ENCODE results near the gene ADAM23.

Gene ADAM23

DNA sequence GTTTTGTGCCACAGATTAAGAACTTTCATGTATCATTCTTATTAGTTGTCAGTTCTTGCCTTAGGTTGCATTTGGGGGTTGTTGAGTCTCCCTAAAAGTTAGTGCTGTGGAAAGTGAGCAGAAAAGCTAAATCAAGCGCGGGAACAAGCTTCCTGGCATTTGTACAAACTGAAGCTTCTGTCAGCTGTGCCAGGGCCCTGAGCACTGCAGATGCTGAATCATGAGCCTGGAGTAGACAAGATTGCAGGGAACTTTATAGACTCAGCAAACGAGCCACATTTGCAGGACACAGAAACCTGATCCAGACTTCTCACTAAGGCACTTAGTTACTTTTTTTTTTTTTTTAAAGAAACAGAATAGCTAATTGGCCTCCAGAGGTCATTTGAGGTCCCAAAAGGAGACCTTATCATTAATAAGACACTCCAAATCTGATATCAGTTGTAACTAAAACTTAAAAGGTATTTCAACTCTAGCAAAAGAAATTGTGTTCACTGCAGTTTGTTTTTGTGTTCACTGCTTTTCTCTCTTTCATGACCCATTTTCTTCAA lies 88.7 kb downstream of the ADAM23 start:
- DNase-seq (ENCODE audit: extremely low read depth, low read depth): no peak
- H3K4me3 ChIP-seq (replicated peaks; ENCODE audit: low read depth, low read length): no peak overlapping the region
- TF ChIP-seq, protein P1, sequence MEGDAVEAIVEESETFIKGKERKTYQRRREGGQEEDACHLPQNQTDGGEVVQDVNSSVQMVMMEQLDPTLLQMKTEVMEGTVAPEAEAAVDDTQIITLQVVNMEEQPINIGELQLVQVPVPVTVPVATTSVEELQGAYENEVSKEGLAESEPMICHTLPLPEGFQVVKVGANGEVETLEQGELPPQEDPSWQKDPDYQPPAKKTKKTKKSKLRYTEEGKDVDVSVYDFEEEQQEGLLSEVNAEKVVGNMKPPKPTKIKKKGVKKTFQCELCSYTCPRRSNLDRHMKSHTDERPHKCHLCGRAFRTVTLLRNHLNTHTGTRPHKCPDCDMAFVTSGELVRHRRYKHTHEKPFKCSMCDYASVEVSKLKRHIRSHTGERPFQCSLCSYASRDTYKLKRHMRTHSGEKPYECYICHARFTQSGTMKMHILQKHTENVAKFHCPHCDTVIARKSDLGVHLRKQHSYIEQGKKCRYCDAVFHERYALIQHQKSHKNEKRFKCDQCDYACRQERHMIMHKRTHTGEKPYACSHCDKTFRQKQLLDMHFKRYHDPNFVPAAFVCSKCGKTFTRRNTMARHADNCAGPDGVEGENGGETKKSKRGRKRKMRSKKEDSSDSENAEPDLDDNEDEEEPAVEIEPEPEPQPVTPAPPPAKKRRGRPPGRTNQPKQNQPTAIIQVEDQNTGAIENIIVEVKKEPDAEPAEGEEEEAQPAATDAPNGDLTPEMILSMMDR (IDR thresholded peaks at IDR 0.05; ENCODE audit: low read depth, low read length, missing control alignments): no peak

DNA sequence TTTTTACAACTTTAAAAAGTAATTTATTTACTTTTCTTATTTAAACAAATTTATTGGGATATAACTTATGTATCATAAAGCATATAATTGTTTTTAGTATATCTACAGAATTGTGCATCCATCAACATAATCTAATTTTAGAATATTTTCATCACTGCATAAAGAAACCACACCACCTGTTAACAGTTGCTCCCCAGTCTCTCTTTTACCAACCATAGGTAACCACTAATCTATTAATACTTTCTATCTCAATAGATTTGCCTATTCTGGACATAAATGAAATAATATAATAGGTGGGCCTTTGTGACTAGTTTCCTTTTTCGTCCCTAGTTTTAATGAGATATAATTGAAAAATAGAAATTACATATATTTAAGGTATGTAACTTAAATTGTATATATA lies 90.6 kb downstream of the ADAM23 start:
- H3K4me3 ChIP-seq (replicated peaks; ENCODE audit: low read depth, low read length): no peak overlapping the region
- DNase-seq (ENCODE audit: extremely low read depth, low read depth): no peak
- TF ChIP-seq, protein P1 (IDR thresholded peaks at IDR 0.05; ENCODE audit: low read depth, low read length, missing control alignments): no peak

DNA sequence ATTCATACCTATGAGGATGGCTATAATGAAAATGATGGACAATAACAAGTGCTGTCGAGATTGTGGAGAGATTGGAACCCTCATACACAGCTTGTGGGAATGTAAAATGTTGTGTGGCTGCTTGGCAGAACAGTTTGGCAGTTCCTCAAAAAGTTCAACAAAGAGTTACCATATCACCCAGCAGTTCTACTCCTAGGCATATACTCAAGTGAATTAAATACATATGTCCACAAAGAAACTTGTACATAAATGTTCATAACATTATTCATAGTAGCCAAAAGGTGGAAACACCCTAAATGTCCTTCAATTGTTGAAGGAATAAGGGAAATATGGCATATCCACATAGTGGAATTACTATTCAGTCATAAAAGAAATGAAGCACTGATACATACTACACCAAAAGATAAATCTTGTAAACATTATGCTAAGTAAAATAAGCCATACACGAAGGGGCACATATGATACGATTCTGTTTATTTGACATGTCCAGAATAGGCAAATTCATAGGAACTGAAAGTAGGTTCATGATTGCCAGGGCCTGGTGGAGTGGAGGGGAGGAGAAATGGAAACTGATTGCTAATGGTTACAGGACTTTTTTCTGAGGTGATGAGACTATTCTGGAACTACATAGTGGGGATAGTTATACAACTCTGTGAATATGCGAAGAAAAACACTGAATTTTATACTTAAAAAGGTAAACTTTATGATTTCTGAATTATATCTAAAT lies 92.1 kb downstream of the ADAM23 start:
- DNase-seq (ENCODE audit: extremely low read depth, low read depth): no peak
- H3K4me3 ChIP-seq (replicated peaks; ENCODE audit: low read depth, low read length): no peak overlapping the region
- TF ChIP-seq, protein P1 (IDR thresholded peaks at IDR 0.05; ENCODE audit: low read depth, low read length, missing control alignments): no peak

DNA sequence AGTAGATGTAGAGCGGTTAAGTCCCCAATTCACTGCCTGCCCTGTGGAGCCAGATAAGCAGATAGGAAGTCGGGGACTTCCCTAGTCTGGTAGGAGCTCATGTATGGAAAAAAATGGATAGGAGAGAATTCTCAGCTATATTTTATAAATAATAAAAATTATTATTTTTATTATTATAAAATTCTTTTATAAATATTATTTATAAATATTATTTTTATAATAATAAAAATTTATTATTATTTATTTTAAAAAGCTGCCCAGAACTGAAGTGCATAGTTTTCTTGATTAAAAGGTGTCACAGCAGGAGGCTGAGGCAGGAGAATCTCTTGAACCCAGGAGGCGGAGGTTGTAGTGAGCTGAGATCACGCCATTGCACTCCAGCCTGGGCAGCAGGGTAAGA lies 97.4 kb downstream of the ADAM23 start:
- TF ChIP-seq, protein P1 (IDR thresholded peaks at IDR 0.05; ENCODE audit: low read depth, low read length, missing control alignments): no peak

DNA sequence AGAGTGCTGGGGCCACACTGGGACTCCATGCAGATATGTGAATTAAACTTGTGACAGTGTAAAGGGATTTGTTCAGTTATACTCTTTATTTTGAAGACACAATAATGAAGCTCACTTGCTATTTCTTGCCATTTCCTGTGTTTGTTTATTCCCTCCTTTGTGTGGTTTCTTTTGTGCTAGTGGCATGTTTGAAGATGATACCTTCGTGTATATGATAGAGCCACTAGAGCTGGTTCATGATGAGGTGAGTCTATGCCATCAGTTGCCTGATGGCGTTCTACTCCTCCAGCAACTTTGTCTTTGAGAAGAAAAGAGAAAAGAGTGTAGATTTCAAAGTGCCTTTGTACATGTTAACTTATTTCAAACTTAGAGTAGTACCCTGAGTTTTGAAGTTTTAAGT lies 99.7 kb downstream of the ADAM23 start:
- DNase-seq (ENCODE audit: extremely low read depth, low read depth): no peak
- H3K4me3 ChIP-seq (replicated peaks; ENCODE audit: low read depth, low read length): no peak overlapping the region
- TF ChIP-seq, protein P1 (IDR thresholded peaks at IDR 0.05; ENCODE audit: low read depth, low read length, missing control alignments): no peak

More for the DNA sequence above, 97.4 kb downstream of the ADAM23 start:
- H3K4me3 ChIP-seq (replicated peaks; ENCODE audit: low read depth, low read length): no peak overlapping the region
- no peak for DNase-seq (ENCODE audit: extremely low read depth, low read depth)

DNA sequence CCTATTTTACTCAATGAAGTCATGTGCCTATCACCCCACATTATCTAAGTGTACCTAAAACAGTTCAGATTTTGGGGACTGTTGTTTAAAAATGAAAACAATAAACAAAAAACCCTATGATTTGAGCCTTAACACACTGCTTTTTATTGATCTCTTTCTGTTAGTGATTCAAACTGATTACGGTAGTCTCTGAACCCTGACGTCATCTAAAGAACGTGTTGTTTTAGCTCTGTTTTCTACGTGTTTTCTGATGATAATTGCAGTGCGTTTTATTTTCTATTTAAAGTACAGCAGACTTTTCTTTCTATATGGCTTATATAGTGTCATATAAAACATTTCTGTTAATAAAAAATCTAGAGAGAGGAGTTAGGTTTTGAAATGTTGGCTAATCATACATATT lies 105.1 kb downstream of the ADAM23 start:
- DNase-seq (ENCODE audit: extremely low read depth, low read depth): no peak
- TF ChIP-seq, protein P1 (IDR thresholded peaks at IDR 0.05; ENCODE audit: low read depth, low read length, missing control alignments): no peak
- H3K4me3 ChIP-seq (replicated peaks; ENCODE audit: low read depth, low read length): no peak overlapping the region

All from HFF-Myc (cell line).